Osteoblast (primary cell): Measurements from ENCODE around the gene GPC5. TPM values are rescaled to one million over a fixed set of nuclear protein-coding genes. Genes with fewer than 3 reads are reported as not detected.

ENCODE experiments used
- DNase-seq: peaks from one replicate; pipeline ENCODE4 v3.0.0; 2011; ENCODE audit warnings: low spot score, mixed read lengths; ENCODE audit not compliant: insufficient read length; ENCODE audit errors: missing footprints
- H2AFZ ChIP-seq: 2 replicates; pipeline ENCODE4 v1.6.0; 2011; ENCODE audit warnings: mild to moderate bottlenecking, low read length
- H3K27ac ChIP-seq: 2 replicates; pipeline ENCODE4 v1.5.1; 2011; ENCODE audit warnings: mild to moderate bottlenecking, low read depth, low read length, moderate library complexity
- H3K27me3 ChIP-seq: 2 replicates; pipeline ENCODE4 v1.6.0; 2012; ENCODE audit warnings: mild to moderate bottlenecking, control low read depth, inconsistent platforms, low read length, moderate library complexity; ENCODE audit not compliant: insufficient read depth
- H3K36me3 ChIP-seq: 2 replicates; pipeline ENCODE4 v1.5.1; 2011; ENCODE audit warnings: mild to moderate bottlenecking, low read length, control low read depth, moderate library complexity; ENCODE audit not compliant: insufficient read depth
- H3K4me1 ChIP-seq: 2 replicates; pipeline ENCODE4 v1.5.1; 2011; ENCODE audit warnings: mild to moderate bottlenecking, low read length, control low read depth, moderate library complexity; ENCODE audit not compliant: insufficient read depth
- H3K4me2 ChIP-seq: 2 replicates; pipeline ENCODE4 v1.6.0; 2011; ENCODE audit warnings: mild to moderate bottlenecking, low read length; ENCODE audit not compliant: insufficient read depth
- H3K4me3 ChIP-seq: fragments of 200-600 bp; sonication (generic); 3 replicates; pipeline ENCODE4 v1.5.1; 2012; ENCODE audit warnings: mild to moderate bottlenecking, low read length, inconsistent platforms; ENCODE audit not compliant: insufficient read depth
- H3K79me2 ChIP-seq: 2 replicates; pipeline ENCODE4 v1.6.0; 2012; ENCODE audit warnings: mild to moderate bottlenecking, low read length, control low read depth, inconsistent platforms; ENCODE audit not compliant: insufficient read depth
- H3K9me3 ChIP-seq: 2 replicates; pipeline ENCODE4 v1.5.1; 2011; ENCODE audit warnings: low read depth, low read length, control low read depth
- H4K20me1 ChIP-seq: 2 replicates; pipeline ENCODE4 v1.6.0; 2012; ENCODE audit warnings: mild to moderate bottlenecking, low read length, control low read depth; ENCODE audit not compliant: insufficient read depth
- CTCF ChIP-seq: IDR thresholded peaks from 2 replicates; pipeline ENCODE4 v1.5.1; 2011; ENCODE audit warnings: mild to moderate bottlenecking, low read depth, low read length, moderate library complexity; ENCODE audit errors: extremely low read depth
- total RNA-seq: library from RNA; depleted of rRNA; stranded (reverse); fragments of >200 nt; gene quantifications from 2 replicates; pipeline ENCODE4 v1.2.3, GENCODE V29; 2012

GPC5 gene
- total RNA-seq, 1 donor, result 0.36 TPM

- no peaks in the 10 kb centered on the region for H3K79me2 ChIP-seq
- no peak overlapping the region for H3K4me2 ChIP-seq
- no peak for TF ChIP-seq CTCF
- no peak for DNase-seq
- H3K27ac ChIP-seq, result no peak overlapping the region
- no peaks in the 10 kb centered on the region for H3K36me3 ChIP-seq
- peaks cover 9% of the 10 kb centered on the region for H3K9me3 ChIP-seq
- H3K4me3 ChIP-seq, result no peak overlapping the region
- no peaks in the 10 kb centered on the region for H3K4me1 ChIP-seq
- H2AFZ ChIP-seq, result no peak overlapping the region
- no peaks in the 10 kb centered on the region for H4K20me1 ChIP-seq
- H3K27me3 ChIP-seq, result no peaks in the 10 kb centered on the region
Observed at GRCh38 chr13:91657283-91657682, 258.9 kb downstream of the GPC5 start.

GRCh38 chr13:91659256-91660075 lies 261.0 kb downstream of the GPC5 start:
- no peak for TF ChIP-seq CTCF
- H3K27ac ChIP-seq, result no peak overlapping the region
- no peaks in the 10 kb centered on the region for H3K79me2 ChIP-seq
- H3K36me3 ChIP-seq, result no peaks in the 10 kb centered on the region
- H3K27me3 ChIP-seq, result no peaks in the 10 kb centered on the region
- no peak overlapping the region for H2AFZ ChIP-seq
- H3K4me2 ChIP-seq, result no peak overlapping the region
- H3K4me3 ChIP-seq, result no peak overlapping the region
- H4K20me1 ChIP-seq, result no peaks in the 10 kb centered on the region
- no peaks in the 10 kb centered on the region for H3K4me1 ChIP-seq
- no peak for DNase-seq
- H3K9me3 ChIP-seq, result peaks cover 9% of the 10 kb centered on the region

- Histone ChIP-seq H3K9me3 (peaks cover 9% of the 10 kb centered on the region), H3K27me3 (no peaks in the 10 kb centered on the region), H3K36me3 (no peaks in the 10 kb centered on the region), H2AFZ (no peak overlapping the region), H3K4me2 (no peak overlapping the region), H3K79me2 (no peaks in the 10 kb centered on the region), H4K20me1 (no peaks in the 10 kb centered on the region), H3K4me3 (no peak overlapping the region), H3K27ac (no peak overlapping the region), H3K4me1 (no peaks in the 10 kb centered on the region)
- no peak for TF ChIP-seq CTCF
- no peak for DNase-seq
Observed at GRCh38 chr13:91660076-91660415, 261.6 kb downstream of the GPC5 start.

GRCh38 chr13:91661692-91662490 lies 263.5 kb downstream of the GPC5 start:
- no peak overlapping the region for H3K27ac ChIP-seq
- peaks cover 5% of the 10 kb centered on the region for H3K9me3 ChIP-seq
- no peaks in the 10 kb centered on the region for H3K4me1 ChIP-seq
- H2AFZ ChIP-seq, result no peak overlapping the region
- DNase-seq, result peak; percentile 17
- no peak overlapping the region for H3K4me3 ChIP-seq
- no peak overlapping the region for H3K4me2 ChIP-seq
- no peaks in the 10 kb centered on the region for H3K36me3 ChIP-seq
- no peaks in the 10 kb centered on the region for H4K20me1 ChIP-seq
- no peak for TF ChIP-seq CTCF
- H3K27me3 ChIP-seq, result no peaks in the 10 kb centered on the region
- no peaks in the 10 kb centered on the region for H3K79me2 ChIP-seq
